Breast epithelium (tissue), 4 donors: Measurements from ENCODE around the gene CAPN15. TPM values are rescaled to one million over a fixed set of nuclear protein-coding genes. Genes with fewer than 3 reads are reported as not detected.
"Not testable (repeated sequence)": the region's sequence is repeated elsewhere in the genome, so short reads cannot be mapped to it uniquely, and the experiment has no call there.

Experiments
- DNase-seq, 2 donors: peaks; one replicate each; pipeline ENCODE4 v3.0.0-alpha.2; 2019; ENCODE audit warnings: low spot score in 2 of 2
- H3K27ac ChIP-seq, 2 donors: fragments of 200-600 bp; sonication (generic) in 1 of 2; one replicate each; pipeline ENCODE4 v1.5.1; 2016 to 2019; ENCODE audit warnings: mild to moderate bottlenecking in 1 of 2
- H3K27me3 ChIP-seq, 2 donors: fragments of 200-600 bp; sonication (generic) in 1 of 2; one replicate each; pipeline versions ENCODE4 v1.5.1 to v1.6.0; 2017 to 2019; ENCODE audit warnings: control low read depth in 1 of 2, mild to moderate bottlenecking in 1 of 2
- H3K36me3 ChIP-seq: fragments of 200-600 bp; one replicate; pipeline ENCODE4 v1.5.1; 2019
- H3K4me1 ChIP-seq, 2 donors: fragments of 200-600 bp; sonication (generic); one replicate each; pipeline ENCODE4 v1.5.1; 2016 to 2019; ENCODE audit warnings: control low read depth in 1 of 2
- H3K4me3 ChIP-seq, 3 donors: fragments of 200-600 bp; sonication (generic); 1 replicate in 2 of 3; 2 replicates in 1 of 3; pipeline ENCODE4 v1.5.1; 2016 to 2019; ENCODE audit warnings: mild to moderate bottlenecking in 3 of 3, moderate library complexity in 2 of 3
- H3K9me3 ChIP-seq, 2 donors: fragments of 200-600 bp; sonication (generic) in 1 of 2; one replicate each; pipeline ENCODE4 v1.5.1; 2016 to 2019; ENCODE audit warnings: control low read depth in 1 of 2
- POLR2A ChIP-seq: fragments of 450-650 bp; IDR thresholded peaks from one replicate; pipeline ENCODE4 v1.6.1; 2016; ENCODE audit warnings: antibody characterized with exemption, mild to moderate bottlenecking, moderate library complexity
- POLR2AphosphoS5 ChIP-seq, 3 donors: sonication (generic); formaldehyde crosslinking; IDR thresholded peaks; one replicate each; pipeline ENCODE4 v1.6.1; 2017; ENCODE audit warnings: antibody characterized with exemption in 3 of 3
- intact Hi-C: fragments of 100-400 bp; cut with DNase I; formaldehyde crosslinking; loops from one replicate; pipeline ENCODE4 v1.15.1; 2023; ENCODE audit warnings: low total_unique reads
- total RNA-seq, 3 donors: library from RNA; depleted of rRNA; stranded (reverse); fragments of >200 nt; gene quantifications; one replicate each; pipeline ENCODE4 v1.1.0, GENCODE V29; 2016
- TF ChIP-seq, protein P1 (sequence below), 3 donors: fragments of 450-650 bp; IDR thresholded peaks; one replicate each; pipeline ENCODE4 v1.5.1; 2016 to 2017; ENCODE audit warnings: antibody characterized with exemption in 3 of 3, mild to moderate bottlenecking in 3 of 3, moderate library complexity in 3 of 3

CAPN15 gene
- 10 to 100 TPM; 15.4 to 27.2 (median 15.5) TPM for total RNA-seq

DNA sequence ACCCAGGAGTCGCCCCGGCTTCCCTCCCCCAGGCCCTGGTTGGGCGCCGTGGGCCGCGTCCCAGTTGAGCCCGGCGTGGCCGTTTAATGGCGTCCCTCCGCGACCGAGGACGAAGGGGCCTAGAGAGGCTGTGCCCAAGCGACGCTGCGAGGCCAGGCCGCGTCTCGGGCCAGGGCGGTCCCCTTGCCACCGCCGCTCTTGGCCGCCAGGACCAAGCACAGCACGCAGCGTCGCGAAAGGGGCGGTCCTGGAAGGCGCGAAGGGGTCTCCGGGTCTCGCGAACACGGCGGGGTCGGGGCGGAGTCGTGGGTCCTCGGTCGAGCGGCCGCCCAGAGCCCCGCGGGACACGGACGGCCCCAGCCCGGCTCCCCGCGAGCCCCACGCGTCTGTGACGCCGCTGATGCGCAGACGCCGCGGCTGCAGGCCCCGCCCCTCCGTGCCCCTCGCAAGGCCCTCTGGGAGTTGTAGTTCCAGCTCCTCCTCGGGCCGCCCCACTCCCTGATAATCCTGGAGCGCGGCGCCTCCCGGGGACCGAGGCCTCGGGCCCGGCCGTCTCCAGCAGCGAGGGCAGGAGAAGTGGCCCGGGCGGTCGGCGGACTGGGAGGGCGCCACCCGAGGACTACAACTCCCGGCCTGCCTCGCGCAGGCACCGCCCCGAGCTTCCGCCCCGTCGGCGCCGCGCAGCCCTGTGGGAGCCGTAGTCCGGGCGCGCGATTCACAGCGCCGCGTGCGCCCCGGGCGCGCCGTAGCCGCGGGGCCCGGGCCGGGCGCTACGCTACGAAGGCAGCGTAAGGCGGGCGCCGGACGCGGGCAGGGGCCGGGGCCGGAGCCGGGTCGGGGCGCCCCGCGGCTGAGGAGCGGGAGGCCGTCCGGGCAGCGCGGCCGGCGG is at the start of gene CAPN15:
CAPN15 (plus strand) TSS at position 698 of the 889 bp plus-strand sequence. CDS start 19,127 bp downstream, outside the sequence.
- TF ChIP-seq POLR2AphosphoS5 (IDR thresholded peaks at IDR 0.05) (peak; percentile 82 to 86 (median 84)), POLR2A (peak; percentile 64)
- TF ChIP-seq, protein P1, sequence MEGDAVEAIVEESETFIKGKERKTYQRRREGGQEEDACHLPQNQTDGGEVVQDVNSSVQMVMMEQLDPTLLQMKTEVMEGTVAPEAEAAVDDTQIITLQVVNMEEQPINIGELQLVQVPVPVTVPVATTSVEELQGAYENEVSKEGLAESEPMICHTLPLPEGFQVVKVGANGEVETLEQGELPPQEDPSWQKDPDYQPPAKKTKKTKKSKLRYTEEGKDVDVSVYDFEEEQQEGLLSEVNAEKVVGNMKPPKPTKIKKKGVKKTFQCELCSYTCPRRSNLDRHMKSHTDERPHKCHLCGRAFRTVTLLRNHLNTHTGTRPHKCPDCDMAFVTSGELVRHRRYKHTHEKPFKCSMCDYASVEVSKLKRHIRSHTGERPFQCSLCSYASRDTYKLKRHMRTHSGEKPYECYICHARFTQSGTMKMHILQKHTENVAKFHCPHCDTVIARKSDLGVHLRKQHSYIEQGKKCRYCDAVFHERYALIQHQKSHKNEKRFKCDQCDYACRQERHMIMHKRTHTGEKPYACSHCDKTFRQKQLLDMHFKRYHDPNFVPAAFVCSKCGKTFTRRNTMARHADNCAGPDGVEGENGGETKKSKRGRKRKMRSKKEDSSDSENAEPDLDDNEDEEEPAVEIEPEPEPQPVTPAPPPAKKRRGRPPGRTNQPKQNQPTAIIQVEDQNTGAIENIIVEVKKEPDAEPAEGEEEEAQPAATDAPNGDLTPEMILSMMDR (IDR thresholded peaks at IDR 0.05) = peak; percentile 31 to 62 (median 60)
- peak within 1 kb of the TSS; percentile 97 for H3K27ac ChIP-seq
- peak; percentile 82 to 87 for DNase-seq
- intact Hi-C loops = no loop called here
- no peaks in the 10 kb centered on the region for H3K36me3 ChIP-seq
- H3K27me3 ChIP-seq = no peaks in the 10 kb centered on the region
- peak within 1 kb of the TSS; percentile 76 to 84 (median 81) for H3K4me3 ChIP-seq
- H3K9me3 ChIP-seq = no peaks in the 10 kb centered on the region
- H3K4me1 ChIP-seq = peaks cover 0 to 29% of the 10 kb centered on the region in 2 donors

DNA sequence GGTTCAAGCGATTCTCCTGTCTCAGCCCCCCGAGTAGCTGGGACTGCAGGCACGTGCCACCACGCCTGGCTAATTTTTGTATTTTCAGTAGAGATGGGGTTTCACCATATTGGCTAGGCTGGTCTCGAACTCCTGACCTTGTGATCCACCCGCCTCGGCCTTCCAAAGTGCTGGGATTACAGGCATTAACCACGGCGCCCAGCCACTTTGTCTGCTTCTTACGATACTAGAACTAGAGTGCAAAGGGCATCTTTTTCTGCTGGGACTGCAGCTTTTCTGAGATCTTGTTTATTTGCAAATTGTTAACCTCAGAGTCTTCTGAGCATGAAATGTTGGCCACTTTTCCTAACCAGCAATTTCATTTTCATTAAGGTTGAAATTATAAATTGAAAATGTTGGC is 49.2 kb upstream of the CAPN15 start:
- DNase-seq, intact Hi-C loops, H3K27ac ChIP-seq, H3K4me3 ChIP-seq, H3K9me3 ChIP-seq, H3K36me3 ChIP-seq, H3K4me1 ChIP-seq, H3K27me3 ChIP-seq: not testable (repeated sequence)

DNA sequence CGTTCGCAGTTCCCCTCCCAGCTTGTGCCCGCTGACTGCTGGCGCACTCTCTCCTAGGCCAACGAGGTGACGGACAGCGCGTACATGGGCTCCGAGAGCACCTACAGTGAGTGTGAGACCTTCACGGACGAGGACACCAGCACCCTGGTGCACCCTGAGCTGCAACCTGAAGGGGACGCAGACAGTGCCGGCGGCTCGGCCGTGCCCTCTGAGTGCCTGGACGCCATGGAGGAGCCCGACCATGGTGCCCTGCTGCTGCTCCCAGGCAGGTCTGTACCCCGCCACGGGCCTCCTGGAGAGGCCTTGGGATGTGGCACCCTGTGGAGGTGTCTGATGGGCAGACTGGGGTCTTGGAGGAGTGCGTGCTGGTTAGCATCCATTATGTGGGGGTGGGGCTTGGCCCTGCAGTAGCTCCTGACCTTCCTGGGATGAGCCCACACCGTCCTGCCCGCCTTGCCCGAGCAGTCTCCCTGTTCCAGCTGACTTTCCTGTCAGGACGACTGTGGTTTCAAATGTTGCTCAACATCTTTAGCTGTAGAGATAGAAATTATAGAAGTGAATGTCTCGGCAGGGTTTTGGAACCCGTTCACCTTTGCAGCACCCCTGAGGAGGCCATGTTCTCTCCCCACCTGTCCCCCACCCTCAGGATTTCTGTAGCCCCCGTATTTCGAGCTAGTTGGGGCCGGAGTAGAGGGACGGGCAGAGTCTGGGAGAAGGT is 44.9 kb upstream of the CAPN15 start:
- Histone ChIP-seq H3K4me3 (no peak overlapping the region), H3K27ac (no peak overlapping the region)

DNA sequence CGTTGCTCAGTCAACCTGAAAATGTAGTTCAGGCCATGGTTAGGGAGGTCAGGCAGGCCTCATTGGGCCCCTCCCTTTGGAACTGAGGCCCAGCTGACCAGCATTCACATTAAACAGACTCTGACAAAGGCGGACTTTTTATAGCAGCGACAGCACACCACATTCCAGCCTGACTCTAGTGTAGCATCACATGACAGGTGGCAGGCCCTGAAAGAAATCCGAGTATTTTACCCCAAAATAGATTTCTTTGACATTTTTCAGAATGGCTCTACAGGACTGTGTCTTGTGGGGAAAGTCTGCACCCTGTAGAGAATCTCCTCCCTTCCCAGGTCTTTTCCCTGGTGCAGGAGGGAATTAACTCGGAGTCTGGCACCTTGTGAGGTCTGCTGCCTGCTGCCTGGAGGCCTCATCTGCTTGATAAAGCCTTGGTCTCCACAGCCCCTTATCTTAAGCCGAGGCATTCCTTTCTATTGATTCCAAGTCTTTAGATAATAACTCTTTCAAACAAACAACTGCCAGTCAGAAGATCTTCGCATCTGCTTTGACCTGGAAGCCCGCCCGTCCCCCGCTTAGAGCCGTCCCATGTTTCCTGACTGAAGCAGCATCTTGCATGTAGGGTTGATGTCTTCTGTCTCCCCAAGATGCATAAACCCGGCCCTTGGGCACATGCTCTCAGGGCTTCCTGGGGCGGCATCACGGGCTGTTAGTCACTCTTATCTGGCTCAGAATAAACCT is 44.0 kb upstream of the CAPN15 start:
- no peaks in the 10 kb centered on the region for H3K27me3 ChIP-seq
- TF ChIP-seq POLR2A = no peak
- TF ChIP-seq POLR2AphosphoS5 (IDR thresholded peaks at IDR 0.05) = no peak
- TF ChIP-seq, protein P1 (IDR thresholded peaks at IDR 0.05) = no peak
- H3K27ac ChIP-seq = no peak overlapping the region
- intact Hi-C loops = no loop called here
- H3K36me3 ChIP-seq = no peaks in the 10 kb centered on the region
- no peak for DNase-seq
- H3K9me3 ChIP-seq = no peaks in the 10 kb centered on the region
- H3K4me3 ChIP-seq = no peak overlapping the region
- H3K4me1 ChIP-seq = no peaks in the 10 kb centered on the region

More for the DNA sequence above, 44.9 kb upstream of the CAPN15 start:
- Histone ChIP-seq H3K4me1 (no peaks in the 10 kb centered on the region), H3K27me3 (no peaks in the 10 kb centered on the region), H3K36me3 (no peaks in the 10 kb centered on the region), H3K9me3 (no peaks in the 10 kb centered on the region)
- TF ChIP-seq POLR2A = no peak
- no peak for DNase-seq
- intact Hi-C loops = no loop called here

DNA sequence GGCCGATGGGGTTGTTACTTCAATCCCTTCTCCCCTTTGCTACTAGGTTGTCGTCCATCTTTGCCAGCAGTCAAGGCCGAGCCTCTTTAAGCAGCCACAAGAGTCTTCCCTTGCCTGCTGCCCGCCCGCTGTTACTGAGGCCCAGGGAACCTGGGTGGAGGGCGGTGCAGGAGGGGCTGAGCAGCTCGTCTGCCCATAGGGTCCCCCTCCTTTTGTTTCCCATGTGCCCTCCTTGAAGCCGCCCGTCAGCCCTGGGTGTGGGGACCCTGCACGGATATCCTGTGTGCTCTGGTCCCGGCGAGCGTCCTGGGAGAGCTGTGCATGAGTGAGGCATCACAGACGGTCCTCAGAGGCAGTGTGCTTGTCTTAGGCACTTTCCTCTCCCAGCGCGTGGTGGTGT is 37.9 kb upstream of the CAPN15 start:
- intact Hi-C loops = no loop called here
- Histone ChIP-seq H3K9me3 (no peaks in the 10 kb centered on the region), H3K36me3 (no peaks in the 10 kb centered on the region), H3K4me1 (no peaks in the 10 kb centered on the region), H3K27me3 (no peaks in the 10 kb centered on the region), H3K27ac (no peak overlapping the region), H3K4me3 (no peak overlapping the region)
- TF ChIP-seq POLR2A = no peak
- TF ChIP-seq POLR2AphosphoS5 (IDR thresholded peaks at IDR 0.05) = no peak
- TF ChIP-seq, protein P1 (IDR thresholded peaks at IDR 0.05) = no peak
- DNase-seq = no peak
